ENCODE data around the gene CCDC81.

The CCDC81 gene

DNA sequence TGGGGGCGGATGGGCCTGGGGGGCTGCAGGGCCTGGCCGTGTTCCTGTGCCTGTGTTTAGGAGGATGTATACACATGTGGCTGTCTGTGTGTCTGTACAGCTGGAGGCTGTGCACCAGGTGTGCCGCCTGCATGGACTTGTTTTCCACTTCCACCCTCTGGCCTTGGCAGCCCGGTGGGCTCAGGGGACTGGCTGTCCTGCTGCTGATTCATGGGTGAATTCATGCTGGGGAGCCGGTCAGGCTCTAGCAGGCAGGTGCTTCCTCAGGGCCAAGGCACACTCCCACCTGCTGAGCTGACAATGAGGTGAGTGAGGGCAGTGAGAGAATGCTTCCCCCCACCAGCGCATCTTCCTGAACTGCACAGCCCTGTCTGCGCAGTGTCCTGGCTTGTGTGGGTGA is 88.4 kb downstream of the CCDC81 start:
- Histone ChIP-seq H3K4me3 (ENCODE audit: low read length) (no peak overlapping the region), H3K9ac (ENCODE audit: low read length) (no peak overlapping the region), H3K79me2 (ENCODE audit: low read length) (no peaks in the 10 kb centered on the region), H2AFZ (ENCODE audit: low read depth, low read length) (no peak overlapping the region), H4K20me1 (ENCODE audit: insufficient read depth, low read length) (no peaks in the 10 kb centered on the region), H3K9me3 (ENCODE audit: insufficient read depth, low read length) (no peaks in the 10 kb centered on the region), H3K27me3 (ENCODE audit: low read depth, low read length) (no peaks in the 10 kb centered on the region), H3K4me1 (ENCODE audit: low read length) (no peaks in the 10 kb centered on the region), H3K4me2 (ENCODE audit: low read length) (no peak overlapping the region), H3K36me3 (replicated peaks; ENCODE audit: low read depth, low read length) (no peaks in the 10 kb centered on the region), H3K27ac (ENCODE audit: low read length) (no peak overlapping the region)
- TF ChIP-seq, protein P1, sequence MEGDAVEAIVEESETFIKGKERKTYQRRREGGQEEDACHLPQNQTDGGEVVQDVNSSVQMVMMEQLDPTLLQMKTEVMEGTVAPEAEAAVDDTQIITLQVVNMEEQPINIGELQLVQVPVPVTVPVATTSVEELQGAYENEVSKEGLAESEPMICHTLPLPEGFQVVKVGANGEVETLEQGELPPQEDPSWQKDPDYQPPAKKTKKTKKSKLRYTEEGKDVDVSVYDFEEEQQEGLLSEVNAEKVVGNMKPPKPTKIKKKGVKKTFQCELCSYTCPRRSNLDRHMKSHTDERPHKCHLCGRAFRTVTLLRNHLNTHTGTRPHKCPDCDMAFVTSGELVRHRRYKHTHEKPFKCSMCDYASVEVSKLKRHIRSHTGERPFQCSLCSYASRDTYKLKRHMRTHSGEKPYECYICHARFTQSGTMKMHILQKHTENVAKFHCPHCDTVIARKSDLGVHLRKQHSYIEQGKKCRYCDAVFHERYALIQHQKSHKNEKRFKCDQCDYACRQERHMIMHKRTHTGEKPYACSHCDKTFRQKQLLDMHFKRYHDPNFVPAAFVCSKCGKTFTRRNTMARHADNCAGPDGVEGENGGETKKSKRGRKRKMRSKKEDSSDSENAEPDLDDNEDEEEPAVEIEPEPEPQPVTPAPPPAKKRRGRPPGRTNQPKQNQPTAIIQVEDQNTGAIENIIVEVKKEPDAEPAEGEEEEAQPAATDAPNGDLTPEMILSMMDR (IDR thresholded peaks at IDR 0.05; ENCODE audit: low read depth, low read length), result no peak
- no peak for TF ChIP-seq EZH2phosphoT487 (IDR thresholded peaks at IDR 0.05; ENCODE audit: low read depth)

DNA sequence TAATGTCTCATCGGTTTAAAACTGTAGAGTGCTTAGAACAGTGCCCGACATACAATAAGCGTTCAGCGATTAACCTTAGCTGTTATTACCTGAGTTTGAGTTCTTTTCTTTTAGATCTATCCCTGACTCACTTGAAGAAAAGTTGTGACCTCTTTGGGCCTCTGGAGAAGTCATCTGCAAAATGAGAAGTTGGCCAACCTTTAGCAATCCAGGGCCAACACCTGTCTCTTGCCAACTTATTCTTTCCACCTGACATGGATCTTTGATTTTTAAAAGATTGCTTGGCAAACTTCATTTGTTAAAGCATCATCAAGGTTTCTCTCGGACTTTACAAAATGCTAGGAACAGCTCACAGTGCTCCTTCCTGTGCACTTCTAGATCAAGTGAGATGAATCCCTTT is 89.3 kb downstream of the CCDC81 start:
- Histone ChIP-seq H3K27ac (ENCODE audit: low read length) (no peak overlapping the region), H3K9ac (ENCODE audit: low read length) (no peak overlapping the region), H3K4me2 (ENCODE audit: low read length) (no peak overlapping the region), H3K79me2 (ENCODE audit: low read length) (no peaks in the 10 kb centered on the region), H4K20me1 (ENCODE audit: insufficient read depth, low read length) (no peaks in the 10 kb centered on the region), H3K9me3 (ENCODE audit: insufficient read depth, low read length) (no peaks in the 10 kb centered on the region), H3K27me3 (ENCODE audit: low read depth, low read length) (no peaks in the 10 kb centered on the region), H3K36me3 (replicated peaks; ENCODE audit: low read depth, low read length) (no peaks in the 10 kb centered on the region), H2AFZ (ENCODE audit: low read depth, low read length) (no peak overlapping the region), H3K4me3 (ENCODE audit: low read length) (no peak overlapping the region), H3K4me1 (ENCODE audit: low read length) (no peaks in the 10 kb centered on the region)
- no peak for TF ChIP-seq EZH2phosphoT487 (IDR thresholded peaks at IDR 0.05; ENCODE audit: low read depth)
- TF ChIP-seq, protein P1 (IDR thresholded peaks at IDR 0.05; ENCODE audit: low read depth, low read length), result no peak

DNA sequence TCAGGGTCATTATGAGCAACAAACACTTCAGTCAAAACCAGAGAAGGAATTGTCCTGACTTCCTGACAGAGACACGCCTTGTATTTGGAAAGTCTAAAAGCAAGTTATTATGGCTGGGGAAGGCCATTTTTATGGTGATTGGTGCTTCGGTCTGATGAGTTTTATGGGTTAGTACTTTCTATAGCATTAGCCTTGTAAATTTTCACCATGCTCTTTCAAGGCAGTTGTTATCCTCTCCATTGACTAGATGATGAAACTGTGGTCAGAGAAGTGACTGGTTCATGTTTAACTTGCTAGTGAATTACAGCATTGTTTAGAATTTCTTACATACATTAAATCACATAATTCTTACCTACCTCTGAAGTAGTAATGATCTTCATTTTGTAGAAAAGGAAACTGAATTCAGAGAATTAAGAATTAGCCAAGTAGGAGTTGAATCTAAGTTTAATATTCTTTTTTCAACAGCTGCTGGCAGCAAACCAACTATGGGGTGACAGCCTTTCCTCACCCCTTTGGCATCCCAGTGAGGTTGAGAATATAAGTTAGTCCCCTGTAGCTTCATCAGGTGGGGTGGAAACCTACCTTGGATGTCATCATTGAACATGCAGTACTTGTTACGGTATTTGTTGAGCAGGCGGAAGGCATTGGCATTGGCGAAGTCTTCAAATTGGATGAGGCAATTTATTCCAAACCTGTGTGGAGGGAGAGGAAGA is 90.0 kb downstream of the CCDC81 start:
- Histone ChIP-seq H3K27ac (ENCODE audit: low read length) (no peak overlapping the region), H3K9me3 (ENCODE audit: insufficient read depth, low read length) (no peaks in the 10 kb centered on the region)
- TF ChIP-seq, protein P1 (IDR thresholded peaks at IDR 0.05; ENCODE audit: low read depth, low read length), result no peak
- no peak for TF ChIP-seq EZH2phosphoT487 (IDR thresholded peaks at IDR 0.05; ENCODE audit: low read depth)

DNA sequence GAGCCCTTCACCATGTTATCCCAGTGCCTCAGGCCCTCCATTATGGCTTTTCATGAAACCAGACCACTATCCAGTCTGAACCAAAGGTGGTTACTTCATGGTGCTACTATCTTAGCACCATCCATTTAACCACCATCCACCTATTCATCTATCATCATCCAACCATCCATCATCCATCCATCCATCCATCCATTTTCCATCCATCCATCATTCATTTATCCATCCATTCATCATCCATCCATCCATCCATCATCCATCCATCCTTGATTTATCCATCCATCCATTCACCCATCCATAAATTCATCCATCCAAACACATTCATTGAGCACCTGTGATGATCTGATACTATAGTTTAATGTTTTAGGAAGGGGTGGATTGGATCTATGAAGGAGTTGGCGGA is 93.5 kb downstream of the CCDC81 start:
- H3K4me1 ChIP-seq (ENCODE audit: low read length), result peaks cover 5% of the 10 kb centered on the region; the same call in 1 of the 2 replicates
- H3K36me3 ChIP-seq (replicated peaks; ENCODE audit: low read depth, low read length), result no peaks in the 10 kb centered on the region
- no peak overlapping the region for H3K4me2 ChIP-seq (ENCODE audit: low read length)
- H2AFZ ChIP-seq (ENCODE audit: low read depth, low read length), result no peak overlapping the region
- no peaks in the 10 kb centered on the region for H3K9me3 ChIP-seq (ENCODE audit: insufficient read depth, low read length)
- TF ChIP-seq, protein P1 (IDR thresholded peaks at IDR 0.05; ENCODE audit: low read depth, low read length), result no peak
- TF ChIP-seq EZH2phosphoT487 (IDR thresholded peaks at IDR 0.05; ENCODE audit: low read depth), result no peak
- H3K9ac ChIP-seq (ENCODE audit: low read length), result no peak overlapping the region
- H3K4me3 ChIP-seq (ENCODE audit: low read length), result no peak overlapping the region
- H4K20me1 ChIP-seq (ENCODE audit: insufficient read depth, low read length), result no peaks in the 10 kb centered on the region
- no peaks in the 10 kb centered on the region for H3K79me2 ChIP-seq (ENCODE audit: low read length)
- H3K27ac ChIP-seq (ENCODE audit: low read length), result no peak overlapping the region
- H3K27me3 ChIP-seq (ENCODE audit: low read depth, low read length), result no peaks in the 10 kb centered on the region

More for the DNA sequence above, 90.0 kb downstream of the CCDC81 start:
- Histone ChIP-seq H3K9ac (ENCODE audit: low read length) (no peak overlapping the region), H4K20me1 (ENCODE audit: insufficient read depth, low read length) (no peaks in the 10 kb centered on the region), H3K4me1 (ENCODE audit: low read length) (no peaks in the 10 kb centered on the region), H3K27me3 (ENCODE audit: low read depth, low read length) (no peaks in the 10 kb centered on the region), H3K4me2 (ENCODE audit: low read length) (no peak overlapping the region), H3K4me3 (ENCODE audit: low read length) (no peak overlapping the region), H2AFZ (ENCODE audit: low read depth, low read length) (no peak overlapping the region), H3K79me2 (ENCODE audit: low read length) (no peaks in the 10 kb centered on the region), H3K36me3 (replicated peaks; ENCODE audit: low read depth, low read length) (no peaks in the 10 kb centered on the region)

All from OCI-LY3 (cell line).